ENCODE measurements around the gene CD68.

- no peak for TF ChIP-seq CTCF (IDR thresholded peaks at IDR 0.05)
- TF ChIP-seq POLR2A (IDR thresholded peaks at IDR 0.05) = no peak
These were observed 9.1 kb upstream of the CD68 start for GRCh38 chr17:7570351-7570750.
